Measurements from ENCODE around the gene EHMT1. TPM values are rescaled to one million over a fixed set of nuclear protein-coding genes. Genes with fewer than 3 reads are reported as not detected.

EHMT1 gene
- total and polyA plus RNA-seq, 2 experiments from 2014 or later = 46.0 to 47.7 TPM

DNA sequence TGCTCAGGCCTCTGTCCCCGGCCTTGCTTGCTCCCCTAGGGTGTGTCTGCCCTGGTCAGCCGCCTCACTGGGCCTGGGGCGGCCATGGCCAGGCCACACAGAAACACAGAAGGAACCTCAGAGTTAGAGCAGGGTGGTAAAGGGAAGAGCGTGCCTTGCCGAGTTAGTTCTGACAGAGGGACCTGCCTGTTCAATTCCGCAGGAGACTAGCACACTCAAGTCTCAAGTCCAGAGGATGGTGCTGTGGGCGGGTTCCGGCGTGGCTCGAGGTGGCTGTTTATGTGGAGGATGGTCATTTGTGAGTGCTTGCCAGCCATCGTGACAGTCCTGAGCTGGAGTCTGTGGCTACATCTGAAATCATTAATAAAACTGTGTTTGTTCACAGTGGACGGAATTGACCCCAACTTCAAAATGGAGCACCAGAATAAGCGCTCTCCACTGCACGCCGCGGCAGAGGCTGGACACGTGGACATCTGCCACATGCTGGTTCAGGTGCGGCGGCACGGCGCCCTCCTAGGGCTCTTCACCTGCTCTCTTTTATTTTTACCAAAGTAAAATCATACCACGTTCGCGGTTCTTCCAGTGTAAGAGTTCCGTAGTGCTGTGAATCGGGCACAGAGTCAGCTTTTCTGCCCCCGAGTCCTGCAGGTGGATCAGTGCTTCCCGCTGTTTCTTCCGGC lies 163.2 kb downstream of the EHMT1 start:
- Histone ChIP-seq H3K36me3 (replicated peaks; ENCODE audit: insufficient read depth, low read depth) (no peaks in the 10 kb centered on the region), H4K20me1 (ENCODE audit: insufficient read depth, poor library complexity, severe bottlenecking) (no peaks in the 10 kb centered on the region)

DNA sequence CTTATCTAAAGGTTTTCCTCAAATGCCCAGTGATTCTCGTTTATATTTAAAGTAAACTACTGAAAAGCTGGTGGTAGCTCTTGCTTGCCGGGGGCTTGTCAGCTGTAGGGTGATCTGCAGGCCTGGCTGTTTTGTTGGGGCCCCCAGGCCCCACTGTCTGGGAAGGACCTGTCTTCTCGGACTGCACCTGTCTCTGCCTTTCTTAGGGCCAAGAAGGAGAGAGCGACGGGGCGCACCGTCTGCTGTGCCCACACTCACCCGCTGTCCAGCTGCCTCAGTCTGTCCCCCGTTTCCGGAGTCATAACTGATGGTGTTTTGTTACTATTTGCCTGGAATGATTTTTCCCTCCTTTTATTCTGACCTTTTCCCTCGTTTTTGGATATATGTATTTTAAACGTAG lies 164.7 kb downstream of the EHMT1 start:
- Histone ChIP-seq H2AFZ (no peak overlapping the region), H3K36me3 (replicated peaks; ENCODE audit: insufficient read depth, low read depth) (no peaks in the 10 kb centered on the region), H3K27ac (no peak overlapping the region), H3K4me1 (ENCODE audit: insufficient read depth) (no peaks in the 10 kb centered on the region), H3K4me2 (no peak overlapping the region), H3K9me2 (replicated peaks; ENCODE audit: insufficient read depth) (no peaks in the 10 kb centered on the region), H4K20me1 (ENCODE audit: insufficient read depth, poor library complexity, severe bottlenecking) (no peaks in the 10 kb centered on the region), H3K9me3 (ENCODE audit: low read depth) (no peaks in the 10 kb centered on the region), H3K4me3 (no peak overlapping the region), H3K79me2 (peaks cover 3% of the 10 kb centered on the region), H3K27me3 (no peaks in the 10 kb centered on the region)
- DNase-seq (ENCODE audit: low spot score) = no peak
- WGBS (ENCODE audit: low lambda C conversion rate, missing lambda C conversion rate) = 96% methylated on average over 12 of the region's 12 CpGs
- no peak for TF ChIP-seq EZH2 (IDR thresholded peaks at IDR 0.05; ENCODE audit: borderline replicate concordance)
- no peak for TF ChIP-seq EZH2phosphoT487 (IDR thresholded peaks at IDR 0.05; ENCODE audit: low read depth, severe bottlenecking, unreplicated experiment)
- TF ChIP-seq, protein P1, sequence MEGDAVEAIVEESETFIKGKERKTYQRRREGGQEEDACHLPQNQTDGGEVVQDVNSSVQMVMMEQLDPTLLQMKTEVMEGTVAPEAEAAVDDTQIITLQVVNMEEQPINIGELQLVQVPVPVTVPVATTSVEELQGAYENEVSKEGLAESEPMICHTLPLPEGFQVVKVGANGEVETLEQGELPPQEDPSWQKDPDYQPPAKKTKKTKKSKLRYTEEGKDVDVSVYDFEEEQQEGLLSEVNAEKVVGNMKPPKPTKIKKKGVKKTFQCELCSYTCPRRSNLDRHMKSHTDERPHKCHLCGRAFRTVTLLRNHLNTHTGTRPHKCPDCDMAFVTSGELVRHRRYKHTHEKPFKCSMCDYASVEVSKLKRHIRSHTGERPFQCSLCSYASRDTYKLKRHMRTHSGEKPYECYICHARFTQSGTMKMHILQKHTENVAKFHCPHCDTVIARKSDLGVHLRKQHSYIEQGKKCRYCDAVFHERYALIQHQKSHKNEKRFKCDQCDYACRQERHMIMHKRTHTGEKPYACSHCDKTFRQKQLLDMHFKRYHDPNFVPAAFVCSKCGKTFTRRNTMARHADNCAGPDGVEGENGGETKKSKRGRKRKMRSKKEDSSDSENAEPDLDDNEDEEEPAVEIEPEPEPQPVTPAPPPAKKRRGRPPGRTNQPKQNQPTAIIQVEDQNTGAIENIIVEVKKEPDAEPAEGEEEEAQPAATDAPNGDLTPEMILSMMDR (IDR thresholded peaks at IDR 0.05; ENCODE audit: poor library complexity) = no peak

More for the DNA sequence above, 163.2 kb downstream of the EHMT1 start:
- no peak overlapping the region for H2AFZ ChIP-seq
- H3K9me2 ChIP-seq (replicated peaks; ENCODE audit: insufficient read depth) = no peaks in the 10 kb centered on the region
- no peak for TF ChIP-seq EZH2 (IDR thresholded peaks at IDR 0.05; ENCODE audit: borderline replicate concordance)
- no peak for TF ChIP-seq EZH2phosphoT487 (IDR thresholded peaks at IDR 0.05; ENCODE audit: low read depth, severe bottlenecking, unreplicated experiment)
- TF ChIP-seq, protein P1 (IDR thresholded peaks at IDR 0.05; ENCODE audit: poor library complexity) = no peak
- 97% methylated on average over 28 of the region's 29 CpGs for WGBS (ENCODE audit: low lambda C conversion rate, missing lambda C conversion rate)
- H3K27ac ChIP-seq = no peak overlapping the region
- no peaks in the 10 kb centered on the region for H3K4me1 ChIP-seq (ENCODE audit: insufficient read depth)
- H3K4me3 ChIP-seq = no peak overlapping the region
- peaks cover 3% of the 10 kb centered on the region for H3K79me2 ChIP-seq
- no peaks in the 10 kb centered on the region for H3K27me3 ChIP-seq
- no peak overlapping the region for H3K4me2 ChIP-seq
- DNase-seq (ENCODE audit: low spot score) = no peak
- H3K9me3 ChIP-seq (ENCODE audit: low read depth) = no peaks in the 10 kb centered on the region

DNA sequence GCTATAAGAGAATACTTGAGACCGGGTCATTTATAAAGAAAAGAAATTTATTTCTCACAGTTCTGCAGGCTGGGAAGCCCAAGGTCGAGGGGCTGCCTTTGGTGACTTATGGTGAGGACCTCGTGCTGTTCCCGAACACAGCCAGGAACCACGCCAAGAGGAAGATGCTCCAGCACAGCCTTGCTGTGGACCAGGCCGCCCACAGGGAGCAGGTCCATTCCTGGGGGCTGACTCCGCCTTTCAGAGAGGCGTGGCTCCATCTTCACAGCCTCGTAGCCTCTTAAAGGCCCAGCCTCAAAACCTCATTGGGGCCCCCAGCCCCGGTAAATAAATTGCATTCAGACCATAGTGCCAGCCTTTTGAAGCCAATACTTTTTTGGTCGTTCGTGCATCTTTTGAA lies 165.2 kb downstream of the EHMT1 start:
- Histone ChIP-seq H3K36me3 (replicated peaks; ENCODE audit: insufficient read depth, low read depth) (no peaks in the 10 kb centered on the region), H3K27me3 (no peaks in the 10 kb centered on the region), H3K9me3 (ENCODE audit: low read depth) (no peaks in the 10 kb centered on the region), H4K20me1 (ENCODE audit: insufficient read depth, poor library complexity, severe bottlenecking) (no peaks in the 10 kb centered on the region), H2AFZ (no peak overlapping the region), H3K4me1 (ENCODE audit: insufficient read depth) (no peaks in the 10 kb centered on the region), H3K4me2 (no peak overlapping the region), H3K9me2 (replicated peaks; ENCODE audit: insufficient read depth) (no peaks in the 10 kb centered on the region), H3K79me2 (peaks cover 3% of the 10 kb centered on the region), H3K4me3 (no peak overlapping the region), H3K27ac (no peak overlapping the region)
- TF ChIP-seq EZH2phosphoT487 (IDR thresholded peaks at IDR 0.05; ENCODE audit: low read depth, severe bottlenecking, unreplicated experiment) (no peak), EZH2 (IDR thresholded peaks at IDR 0.05; ENCODE audit: borderline replicate concordance) (no peak)
- TF ChIP-seq, protein P1 (IDR thresholded peaks at IDR 0.05; ENCODE audit: poor library complexity) = no peak
- WGBS (ENCODE audit: low lambda C conversion rate, missing lambda C conversion rate) = 91% methylated on average over 12 of the region's 12 CpGs
- no peak for DNase-seq (ENCODE audit: low spot score)
